HG02571 (cell line): ENCODE results near the gene DPH5.

Experiments
- ATAC-seq: cut with Tn5 transposase; IDR thresholded peaks from one replicate; pipeline ENCODE4 v1.9.1; 2021; ENCODE audit warnings: mild to moderate bottlenecking, moderate library complexity; ENCODE audit not compliant: unreplicated experiment

The DPH5 gene

DNA sequence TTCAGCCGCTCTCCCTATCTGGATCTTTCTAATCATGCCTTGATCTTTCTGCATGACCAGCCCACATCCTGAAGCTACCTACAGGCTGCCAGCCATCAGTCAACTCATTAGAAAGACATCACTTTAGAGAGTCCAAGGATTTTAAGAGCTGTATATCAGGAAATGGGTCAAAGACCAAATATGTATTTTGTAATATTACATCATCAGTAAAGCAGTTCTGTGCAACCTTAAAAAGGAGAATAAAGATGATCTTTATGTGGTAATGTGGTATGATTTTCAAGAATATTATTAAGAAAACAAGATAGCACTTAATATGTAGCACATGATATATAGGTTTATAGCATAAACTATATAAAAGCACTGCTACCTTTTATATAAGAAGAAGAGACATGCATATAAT lies 82.1 kb downstream of the DPH5 start:
- no peak for ATAC-seq

DNA sequence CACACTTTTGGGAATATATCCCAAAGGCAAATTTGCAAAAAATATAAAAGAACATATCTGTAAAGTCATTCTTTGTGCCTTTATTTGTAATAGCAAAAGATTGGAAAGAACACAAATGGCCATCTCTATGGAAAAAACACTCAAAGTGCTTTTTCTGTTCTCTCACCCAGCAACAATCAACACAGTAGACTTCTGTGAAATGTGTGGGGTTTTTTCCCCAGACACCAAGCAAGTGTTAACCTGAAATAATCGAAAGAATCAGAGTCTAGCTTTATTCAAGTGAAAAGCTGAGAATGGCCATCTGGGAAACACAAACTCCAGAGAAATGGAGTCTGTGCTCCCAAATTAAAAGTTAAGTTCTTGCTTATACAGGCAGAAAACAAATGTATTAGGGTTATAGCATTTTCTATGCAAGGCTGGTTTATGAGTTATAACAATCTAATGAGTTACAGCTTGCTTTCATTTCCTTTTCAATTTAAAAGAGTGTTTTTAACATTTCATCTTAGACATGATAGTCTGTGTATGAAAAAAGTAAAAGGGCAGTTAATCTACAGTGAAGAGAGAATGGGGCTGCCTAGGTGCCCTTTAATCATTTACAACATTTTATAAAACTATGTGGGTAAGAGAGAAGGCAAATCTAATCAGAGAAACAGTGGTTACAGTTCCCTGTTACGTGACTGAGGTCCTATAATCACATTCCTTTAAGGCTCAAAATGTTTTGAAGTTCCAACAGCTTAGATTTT lies 83.1 kb downstream of the DPH5 start:
- ATAC-seq: no peak

DNA sequence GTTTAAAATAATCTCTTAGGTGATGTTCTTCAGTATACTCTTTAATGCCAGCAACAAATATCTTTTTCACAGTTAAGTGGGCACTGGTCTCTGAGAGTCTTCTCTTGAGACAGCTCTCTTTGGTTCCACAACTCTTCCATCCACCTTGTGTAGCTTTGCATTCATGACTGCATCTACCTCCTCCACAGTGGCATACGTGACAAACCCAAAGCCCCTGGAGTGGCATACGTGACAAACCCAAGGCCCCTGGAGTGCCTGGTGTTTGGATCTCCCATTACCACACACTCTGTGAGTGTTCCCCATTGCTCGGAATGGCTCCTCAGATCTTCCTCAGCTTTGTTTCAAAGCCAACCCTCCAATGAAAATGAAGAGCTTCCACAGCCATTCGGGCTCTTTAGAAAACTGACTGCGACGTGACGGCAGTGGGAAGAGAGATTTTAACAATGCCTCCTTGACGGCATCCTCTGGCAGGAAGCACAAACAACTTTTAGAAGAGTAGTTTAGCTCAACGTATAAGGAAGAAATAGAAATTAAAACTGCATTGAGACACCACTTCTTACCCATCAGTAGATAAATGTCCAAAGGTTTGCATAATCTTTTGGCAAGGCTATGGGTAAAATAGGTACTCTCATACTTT lies 83.9 kb downstream of the DPH5 start:
- ATAC-seq: no peak

DNA sequence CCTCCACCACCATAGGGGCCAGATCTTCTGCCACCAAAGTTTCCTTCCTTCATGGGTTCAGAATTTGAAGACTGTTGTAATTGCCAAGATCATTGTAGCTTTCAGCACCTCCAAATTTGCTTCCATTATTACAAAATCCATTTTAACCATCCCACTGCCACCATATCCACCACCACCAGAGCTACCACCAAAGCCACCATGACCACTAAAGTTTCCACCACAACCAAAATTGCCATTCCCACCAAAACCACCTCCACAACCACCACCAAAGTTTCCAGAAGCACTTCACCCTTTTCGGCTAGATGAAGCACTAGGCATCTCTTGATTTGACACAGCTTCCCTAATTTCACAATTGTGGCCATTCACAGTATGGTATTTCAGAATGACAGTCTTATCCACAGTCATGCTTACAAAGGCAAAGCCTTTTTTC lies 84.5 kb downstream of the DPH5 start:
- ATAC-seq: no peak
